SU-DHL-6 (cell line): ENCODE data around the gene ZFYVE27.

ENCODE experiments used
- H2AFZ ChIP-seq: fragments of 200-600 bp; sonication (generic); 2 replicates; pipeline ENCODE4 v1.6.1; 2014; ENCODE audit warnings: low read depth, mild to moderate bottlenecking, moderate library complexity, mixed read lengths, antibody characterized with exemption, low read length; ENCODE audit not compliant: severe bottlenecking
- H3F3A ChIP-seq: fragments of 200-600 bp; shearing (Covaris generic); 2 replicates; pipeline ENCODE4 v1.6.0; 2016; ENCODE audit warnings: antibody characterized with exemption, mild to moderate bottlenecking; ENCODE audit not compliant: insufficient read depth
- H3K27ac ChIP-seq: fragments of 200-600 bp; sonication (generic); 2 replicates; pipeline ENCODE4 v1.5.1; 2016; ENCODE audit warnings: low read depth, mild to moderate bottlenecking, low read length, moderate library complexity, mixed read lengths
- H3K27me3 ChIP-seq: fragments of 200-600 bp; sonication (generic), shearing (Covaris generic); 2 replicates; pipeline ENCODE4 v1.6.0; 2014; ENCODE audit warnings: mild to moderate bottlenecking, low read length
- H3K36me3 ChIP-seq: fragments of 200-600 bp; sonication (generic); 2 replicates; pipeline ENCODE4 v1.6.1; 2014; ENCODE audit warnings: mild to moderate bottlenecking, low read length, mixed read lengths
- H3K4me2 ChIP-seq: fragments of 300-600, 200-600 bp; shearing (Covaris generic), sonication (generic); 2 replicates; pipeline ENCODE4 v1.6.0; 2014; ENCODE audit warnings: low read length, low read depth, mild to moderate bottlenecking; ENCODE audit not compliant: poor library complexity, severe bottlenecking
- H3K4me3 ChIP-seq: fragments of 200-600 bp; sonication (generic); 2 replicates; pipeline ENCODE4 v1.5.1; 2014; ENCODE audit warnings: antibody characterized with exemption, low read length, mild to moderate bottlenecking, mixed read lengths; ENCODE audit not compliant: insufficient read depth, poor library complexity, severe bottlenecking
- H3K79me2 ChIP-seq: fragments of 200-600 bp; sonication (generic); 2 replicates; pipeline ENCODE4 v1.6.1; 2014; ENCODE audit warnings: mild to moderate bottlenecking, low read length, moderate library complexity; ENCODE audit not compliant: insufficient read depth
- H3K9ac ChIP-seq: fragments of 200-600 bp; sonication (generic); 2 replicates; pipeline ENCODE4 v1.7.0; 2014; ENCODE audit warnings: mild to moderate bottlenecking, low read length
- H3K9me2 ChIP-seq: fragments of 200-600 bp; sonication (generic); replicated peaks from 2 replicates; pipeline ENCODE4 v1.6.1; 2014; ENCODE audit warnings: low read length; ENCODE audit not compliant: insufficient read depth
- H3K9me3 ChIP-seq: fragments of 200-600 bp; sonication (generic); 2 replicates; pipeline ENCODE4 v1.6.1; 2014; ENCODE audit warnings: low read length, mixed read lengths; ENCODE audit not compliant: insufficient read depth
- H4K20me1 ChIP-seq: fragments of 200-600 bp; sonication (generic); 2 replicates; pipeline ENCODE4 v1.6.1; 2014; ENCODE audit warnings: low read depth, mild to moderate bottlenecking, antibody characterized with exemption, low read length, moderate library complexity, mixed read lengths
- CTCF ChIP-seq: fragments of 200-600 bp; sonication (generic); IDR thresholded peaks from one replicate; pipeline ENCODE4 v1.5.1; 2017; ENCODE audit warnings: antibody characterized with exemption, mild to moderate bottlenecking, low read length, moderate library complexity; ENCODE audit not compliant: insufficient read depth, poor library complexity, severe bottlenecking
- EZH2phosphoT487 ChIP-seq: fragments of 200-600 bp; sonication (generic), shearing (Covaris generic); conservative IDR thresholded peaks from 2 replicates; pipeline ENCODE4 v1.6.1; 2018; ENCODE audit warnings: mild to moderate bottlenecking, antibody characterized with exemption, low read length, moderate library complexity, mixed read lengths

Gene ZFYVE27

GRCh38 chr10:97795886-97796285, 59.0 kb downstream of the ZFYVE27 start:
- Histone ChIP-seq H3K9me2 (no peaks in the 10 kb centered on the region), H3K27me3 (no peaks in the 10 kb centered on the region), H3K4me2 (no peak overlapping the region), H3K9ac (no peak overlapping the region), H3K27ac (no peak overlapping the region), H3K79me2 (no peaks in the 10 kb centered on the region), H3K36me3 (no peaks in the 10 kb centered on the region), H2AFZ (no peak overlapping the region), H4K20me1 (no peaks in the 10 kb centered on the region), H3K9me3 (no peaks in the 10 kb centered on the region; the same call in 1 of the 2 replicates), H3F3A (no peaks in the 10 kb centered on the region), H3K4me3 (no peak overlapping the region)
- TF ChIP-seq EZH2phosphoT487 (no peak), CTCF (no peak)

- H4K20me1 ChIP-seq, result no peaks in the 10 kb centered on the region
- no peak overlapping the region for H3K4me2 ChIP-seq
- no peak overlapping the region for H3K4me3 ChIP-seq
- no peaks in the 10 kb centered on the region for H3K27me3 ChIP-seq
- no peaks in the 10 kb centered on the region for H3K36me3 ChIP-seq
- H2AFZ ChIP-seq, result no peak overlapping the region
- H3K9ac ChIP-seq, result no peak overlapping the region
- TF ChIP-seq EZH2phosphoT487, result no peak
- TF ChIP-seq CTCF, result no peak
- H3K9me3 ChIP-seq, result no peaks in the 10 kb centered on the region; the same call in 1 of the 2 replicates
- no peaks in the 10 kb centered on the region for H3K9me2 ChIP-seq
- no peak overlapping the region for H3K27ac ChIP-seq
- no peaks in the 10 kb centered on the region for H3F3A ChIP-seq
- H3K79me2 ChIP-seq, result no peaks in the 10 kb centered on the region
These were observed 59.7 kb downstream of the ZFYVE27 start for GRCh38 chr10:97796651-97797050.

GRCh38 chr10:97798958-97799610, 62.2 kb downstream of the ZFYVE27 start:
- no peaks in the 10 kb centered on the region; the same call in 1 of the 2 replicates for H3K9me3 ChIP-seq
- H3F3A ChIP-seq, result no peaks in the 10 kb centered on the region
- H3K36me3 ChIP-seq, result no peaks in the 10 kb centered on the region
- H3K79me2 ChIP-seq, result no peaks in the 10 kb centered on the region
- no peaks in the 10 kb centered on the region for H3K27me3 ChIP-seq
- no peaks in the 10 kb centered on the region for H4K20me1 ChIP-seq
- TF ChIP-seq EZH2phosphoT487 (no peak), CTCF (no peak)
- no peak overlapping the region for H3K27ac ChIP-seq
- H3K4me3 ChIP-seq, result no peak overlapping the region
- no peak overlapping the region for H2AFZ ChIP-seq
- H3K9me2 ChIP-seq, result no peaks in the 10 kb centered on the region
- no peak overlapping the region for H3K4me2 ChIP-seq
- no peak overlapping the region for H3K9ac ChIP-seq
